ENCODE measurements around the gene ABCC4. TPM values are rescaled to one million over a fixed set of nuclear protein-coding genes. Genes with fewer than 3 reads are reported as not detected.

The ABCC4 gene
- total RNA-seq, 4 donors from 2014 or later, result 3.9 to 6.8 (median 4.7) TPM

- H3K27me3 ChIP-seq, result no peaks in the 10 kb centered on the region
- no peak for ATAC-seq
- peaks cover 0 to 3% (median 0%) of the 10 kb centered on the region in 3 donors for H3K4me1 ChIP-seq
- no peak overlapping the region for H3K4me3 ChIP-seq
- H3K9me3 ChIP-seq, result no peaks in the 10 kb centered on the region
- WGBS, 2 donors (ENCODE audit: low coverage in 1 of 2), result 77 to 92% methylated on average over 5 of the region's 5 CpGs
- TF ChIP-seq POLR2AphosphoS5 (IDR thresholded peaks at IDR 0.05) (no peak), POLR2A (IDR thresholded peaks at IDR 0.05) (no peak), CTCF (IDR thresholded peaks at IDR 0.05) (no peak), EP300 (IDR thresholded peaks at IDR 0.05) (no peak)
- no peak overlapping the region for H3K27ac ChIP-seq
- no peaks in the 10 kb centered on the region for H3K36me3 ChIP-seq
These were observed 115.4 kb downstream of the ABCC4 start for GRCh38 chr13:95185851-95186250.

GRCh38 chr13:95185311-95185710 lies 115.9 kb downstream of the ABCC4 start:
- TF ChIP-seq POLR2A (IDR thresholded peaks at IDR 0.05), result no peak
- TF ChIP-seq CTCF (IDR thresholded peaks at IDR 0.05), result no peak
- no peak for TF ChIP-seq EP300 (IDR thresholded peaks at IDR 0.05)
- no peak for TF ChIP-seq POLR2AphosphoS5 (IDR thresholded peaks at IDR 0.05)
- ATAC-seq, result no peak
- WGBS, 2 donors (ENCODE audit: low coverage in 1 of 2), result 88 to 89% methylated on average over 3 of the region's 3 CpGs
- Histone ChIP-seq H3K4me1 (peaks cover 0 to 3% (median 0%) of the 10 kb centered on the region in 3 donors), H3K27ac (no peak overlapping the region), H3K36me3 (no peaks in the 10 kb centered on the region), H3K4me3 (no peak overlapping the region), H3K27me3 (no peaks in the 10 kb centered on the region), H3K9me3 (no peaks in the 10 kb centered on the region)

GRCh38 chr13:95184317-95184716 lies 116.9 kb downstream of the ABCC4 start:
- Histone ChIP-seq H3K36me3 (no peaks in the 10 kb centered on the region), H3K4me1 (no peaks in the 10 kb centered on the region), H3K27me3 (no peaks in the 10 kb centered on the region), H3K9me3 (peaks cover 0 to 4% (median 0%) of the 10 kb centered on the region in 3 donors), H3K27ac (no peak overlapping the region), H3K4me3 (no peak overlapping the region)
- no peak for ATAC-seq
- TF ChIP-seq POLR2A (IDR thresholded peaks at IDR 0.05), result no peak

- Histone ChIP-seq H3K27ac (no peak overlapping the region), H3K4me1 (no peaks in the 10 kb centered on the region), H3K27me3 (no peaks in the 10 kb centered on the region), H3K36me3 (peaks cover 0 to 3% of the 10 kb centered on the region in 2 donors), H3K9me3 (peaks cover 0 to 8% (median 0%) of the 10 kb centered on the region in 3 donors), H3K4me3 (no peak overlapping the region)
- ATAC-seq, result no peak
- no peak for TF ChIP-seq POLR2A (IDR thresholded peaks at IDR 0.05)
- no peak for TF ChIP-seq POLR2AphosphoS5 (IDR thresholded peaks at IDR 0.05)
- no peak for TF ChIP-seq EP300 (IDR thresholded peaks at IDR 0.05)
- TF ChIP-seq CTCF (IDR thresholded peaks at IDR 0.05), result no peak
- 60 to 91% methylated on average over 5 of the region's 5 CpGs for WGBS, 2 donors (ENCODE audit: low coverage in 1 of 2)
These were observed 118.5 kb downstream of the ABCC4 start for GRCh38 chr13:95182570-95183265.

GRCh38 chr13:95181586-95181985 lies 119.7 kb downstream of the ABCC4 start:
- H3K36me3 ChIP-seq, result peaks cover 0 to 11% of the 10 kb centered on the region in 2 donors
- TF ChIP-seq EP300 (IDR thresholded peaks at IDR 0.05), result no peak
- TF ChIP-seq POLR2A (IDR thresholded peaks at IDR 0.05), result no peak
- TF ChIP-seq CTCF (IDR thresholded peaks at IDR 0.05), result no peak
- no peak for TF ChIP-seq POLR2AphosphoS5 (IDR thresholded peaks at IDR 0.05)
- no peak for ATAC-seq
- H3K9me3 ChIP-seq, result peaks cover 0 to 8% (median 0%) of the 10 kb centered on the region in 3 donors
- 83 to 90% methylated on average over 1 to 2 of the region's 2 CpGs for WGBS, 2 donors (ENCODE audit: low coverage in 1 of 2)
- H3K4me3 ChIP-seq, result no peak overlapping the region
- H3K4me1 ChIP-seq, result no peaks in the 10 kb centered on the region
- H3K27me3 ChIP-seq, result no peaks in the 10 kb centered on the region
- H3K27ac ChIP-seq, result no peak overlapping the region
